GF-D8 (cell line): ENCODE data around the gene NPFFR2.
"Not testable (repeated sequence)": the region's sequence is repeated elsewhere in the genome, so short reads cannot be mapped to it uniquely, and the experiment has no call there.

Source experiments
- DNase-seq: peaks from one replicate; lab custom pipeline; 2025; lab: John Stamatoyannopoulos, UW

The NPFFR2 gene

DNA sequence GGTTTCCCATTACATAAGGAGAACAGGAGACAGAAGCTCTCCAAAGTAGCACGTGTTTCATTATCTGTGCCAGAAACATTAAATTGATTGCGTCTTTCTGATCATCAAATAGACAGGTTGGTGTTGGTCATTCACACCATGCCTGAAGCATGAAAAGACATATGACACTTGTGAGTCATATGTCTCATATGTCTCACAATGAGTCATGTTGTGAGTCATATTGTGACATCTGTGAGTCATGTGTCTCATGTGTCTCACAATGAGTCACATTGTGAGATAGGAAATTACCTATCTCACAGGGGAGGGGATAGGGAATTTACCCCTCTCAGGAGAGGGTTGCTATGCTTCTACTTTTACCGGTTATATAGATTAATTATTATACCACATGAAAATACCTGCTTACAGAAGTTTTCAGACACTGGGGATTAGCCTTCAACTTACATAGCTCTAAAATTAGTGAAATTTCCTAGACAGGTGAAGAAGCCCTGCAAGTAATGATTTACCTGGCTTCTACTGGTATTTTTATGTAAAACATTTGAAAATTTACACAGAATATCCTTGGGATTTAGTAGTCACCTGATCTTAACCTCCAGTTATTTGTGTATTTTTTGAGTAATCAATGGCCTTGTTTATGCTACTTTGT, 80.8 kb downstream of the NPFFR2 start:
- no peak for DNase-seq

DNA sequence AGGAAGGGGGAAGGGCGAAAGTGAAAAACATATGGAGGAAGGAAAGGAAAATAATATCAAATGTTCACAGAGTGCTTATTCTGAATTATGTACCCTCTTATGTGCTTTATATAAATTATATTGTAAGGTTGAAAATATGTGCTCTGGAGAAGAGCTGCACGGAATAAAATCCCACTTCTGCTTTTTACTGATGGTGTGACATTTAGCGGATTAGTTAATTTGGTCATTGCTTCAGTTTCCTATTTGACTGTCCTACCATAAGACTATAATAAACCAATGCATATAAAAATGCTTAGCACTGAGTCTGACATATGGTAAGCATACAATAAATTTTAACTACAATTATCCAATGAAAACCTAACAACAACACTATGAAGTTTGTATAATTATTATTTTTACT, 86.2 kb downstream of the NPFFR2 start:
- no peak for DNase-seq

DNA sequence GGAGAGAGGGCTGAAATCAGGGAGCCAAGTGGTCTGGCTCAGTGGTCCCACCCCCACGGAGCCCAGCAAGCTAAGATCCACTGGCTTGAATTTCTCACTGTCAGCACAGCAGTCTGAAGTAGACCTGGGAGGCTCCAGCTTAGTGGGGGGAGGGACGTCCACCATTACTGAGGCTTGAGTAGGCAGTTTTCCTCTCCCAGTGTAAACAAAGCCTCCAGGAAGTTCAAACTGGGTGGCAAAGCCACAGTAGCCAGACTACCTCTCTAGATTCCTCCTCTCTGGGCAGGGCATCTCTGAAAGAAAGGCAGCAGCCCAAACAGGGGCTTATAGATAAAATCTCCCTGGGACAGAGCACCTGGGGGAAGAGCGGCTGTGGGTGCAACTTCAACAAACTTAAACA, 88.1 kb downstream of the NPFFR2 start:
- no peak for DNase-seq

DNA sequence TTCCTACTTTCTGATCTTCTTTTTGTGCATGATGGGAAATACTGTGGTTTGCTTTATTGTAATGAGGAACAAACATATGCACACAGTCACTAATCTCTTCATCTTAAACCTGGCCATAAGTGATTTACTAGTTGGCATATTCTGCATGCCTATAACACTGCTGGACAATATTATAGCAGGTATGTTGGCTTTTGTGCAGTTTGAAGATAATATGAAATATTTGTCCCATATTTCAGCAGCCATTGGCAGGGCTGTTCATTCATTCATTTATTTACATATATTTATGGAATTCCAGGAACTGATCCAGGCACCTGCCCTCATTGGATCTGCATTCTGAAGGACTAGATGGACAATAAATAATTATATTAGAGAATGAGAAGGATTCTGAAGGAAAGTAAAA, 96.9 kb downstream of the NPFFR2 start:
- no peak for DNase-seq

DNA sequence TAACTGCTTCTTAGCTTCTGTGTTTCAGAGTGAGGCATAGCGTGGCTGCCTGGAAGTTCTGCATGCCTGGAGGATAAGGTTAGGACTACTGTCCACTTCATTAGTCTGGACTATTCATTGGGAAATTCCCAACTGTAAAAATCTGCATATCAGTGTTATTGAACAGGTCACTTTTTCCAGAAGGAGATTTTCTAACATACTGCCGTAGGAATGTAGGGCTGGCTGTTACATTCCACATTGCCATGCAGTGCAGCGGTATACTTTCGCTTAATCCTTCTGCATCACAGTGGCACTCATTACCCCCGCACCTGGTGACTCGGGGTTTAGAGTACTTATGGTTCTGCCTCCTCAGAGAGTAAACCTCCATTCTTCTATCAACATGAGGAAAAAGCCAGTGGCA, 104.6 kb downstream of the NPFFR2 start:
- no peak for DNase-seq

DNA sequence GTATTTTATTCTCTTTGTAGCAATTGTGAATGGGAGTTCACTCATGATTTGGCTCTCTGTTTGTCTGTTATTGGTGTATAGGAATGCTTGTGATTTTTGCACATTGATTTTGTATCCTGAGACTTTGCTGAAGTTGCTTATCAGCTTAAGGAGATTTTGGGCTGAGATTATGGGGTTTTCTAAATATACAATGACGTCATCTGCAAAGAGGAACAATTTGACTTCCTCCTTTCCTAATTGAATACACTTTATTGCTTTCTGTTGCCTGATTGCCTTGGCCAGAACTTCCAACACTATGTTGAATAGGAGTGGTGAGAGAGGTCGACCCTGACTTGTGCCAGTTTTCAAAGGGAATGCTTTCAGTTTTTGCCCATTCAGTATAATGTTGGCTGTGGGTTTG, 108.2 kb downstream of the NPFFR2 start:
- DNase-seq, result not testable (repeated sequence)

DNA sequence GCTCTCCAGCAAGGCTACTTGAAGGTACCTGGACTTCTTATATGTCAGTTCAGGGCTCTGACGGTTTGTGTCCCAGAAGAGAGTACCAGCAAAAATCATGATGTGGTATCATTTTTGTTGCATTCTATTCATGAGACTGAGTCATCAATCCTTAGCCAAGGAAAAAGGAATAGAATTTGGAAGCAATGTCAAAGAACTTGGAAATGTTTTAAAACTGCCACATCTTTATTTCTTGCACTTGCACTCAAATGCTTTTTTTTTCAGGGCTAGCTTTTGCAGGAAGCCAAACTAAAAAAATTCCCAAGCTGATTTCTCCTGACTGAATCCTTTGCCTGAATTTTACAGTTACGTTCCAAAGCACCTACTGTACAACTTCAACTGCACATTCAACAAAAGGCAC, 112.4 kb downstream of the NPFFR2 start:
- no peak for DNase-seq

DNA sequence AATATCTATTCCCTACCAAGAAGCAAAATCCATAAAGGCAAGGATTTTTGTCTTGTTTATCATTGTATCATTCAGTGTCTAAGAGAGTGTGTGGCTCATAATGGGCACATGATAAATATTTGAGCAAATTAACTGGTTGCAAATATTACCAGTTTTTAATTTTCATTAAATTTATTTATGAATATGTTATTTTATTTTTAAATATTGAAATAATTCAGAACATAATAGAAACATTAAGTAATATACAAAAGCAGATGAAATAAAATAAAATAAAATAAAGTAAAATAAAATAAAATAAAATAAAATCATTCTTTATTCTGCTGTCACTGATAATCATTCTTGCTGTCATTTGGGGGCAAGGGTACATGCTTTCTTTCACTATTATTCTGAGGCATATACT, 120.9 kb downstream of the NPFFR2 start:
- no peak for DNase-seq

DNA sequence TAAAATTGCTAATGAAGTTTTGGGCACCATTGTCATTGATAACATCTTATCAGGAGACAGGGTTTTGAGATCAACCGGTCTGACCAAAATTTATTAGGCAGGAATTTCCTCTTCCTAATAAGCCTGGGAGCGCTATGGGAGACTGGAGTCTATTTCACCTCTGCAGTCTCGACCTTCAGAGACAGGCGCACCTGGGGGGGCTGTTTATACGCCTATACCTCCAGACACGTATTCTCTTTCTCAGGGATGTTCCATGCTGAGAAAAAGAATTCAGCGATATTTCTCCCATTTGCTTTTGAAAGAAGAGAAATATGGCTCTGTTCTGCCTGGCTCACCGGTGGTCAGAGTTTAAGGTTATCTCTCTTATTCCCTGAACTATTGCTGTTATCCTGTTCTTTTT, 121.8 kb downstream of the NPFFR2 start:
- not testable (repeated sequence) for DNase-seq

DNA sequence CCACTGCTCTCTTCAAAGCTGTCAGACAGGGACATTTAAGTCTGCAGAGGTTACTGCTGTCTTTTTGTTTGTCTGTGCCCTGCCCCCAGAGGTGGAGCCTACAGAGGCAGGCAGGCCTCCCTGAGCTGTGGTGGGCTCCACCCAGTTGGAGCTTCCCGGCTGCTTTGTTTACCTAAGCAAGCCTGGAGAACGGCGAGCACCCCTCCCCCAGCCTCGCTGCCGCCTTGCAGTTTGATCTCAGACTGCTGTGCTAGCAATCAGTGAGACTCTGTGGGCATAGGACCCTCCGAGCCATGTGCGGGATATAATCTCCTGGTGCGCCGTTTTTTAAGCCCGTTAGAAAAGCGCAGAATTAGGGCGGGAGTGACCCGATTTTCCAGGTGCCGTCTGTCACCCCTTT, 137.5 kb downstream of the NPFFR2 start:
- DNase-seq, result not testable (repeated sequence)

DNA sequence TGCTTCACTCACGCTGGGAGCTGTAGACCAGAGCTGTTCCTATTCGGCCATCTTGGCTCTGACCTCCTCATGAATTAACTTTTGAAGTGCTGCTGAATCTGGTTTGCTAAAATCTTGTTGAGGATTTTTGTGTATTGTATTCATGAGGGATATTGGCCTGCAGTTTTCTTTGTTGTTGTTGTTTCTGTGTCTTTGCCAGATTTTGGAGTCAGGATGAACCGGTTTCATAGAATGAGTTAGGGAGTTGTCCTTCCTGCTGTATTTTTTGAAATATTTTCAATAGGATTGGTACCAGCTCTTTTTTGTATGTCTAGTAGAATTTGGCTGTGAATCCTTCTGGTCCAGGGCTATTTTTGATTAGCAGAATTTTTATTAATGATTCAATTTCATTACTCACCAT, 138.1 kb downstream of the NPFFR2 start:
- no peak for DNase-seq

DNA sequence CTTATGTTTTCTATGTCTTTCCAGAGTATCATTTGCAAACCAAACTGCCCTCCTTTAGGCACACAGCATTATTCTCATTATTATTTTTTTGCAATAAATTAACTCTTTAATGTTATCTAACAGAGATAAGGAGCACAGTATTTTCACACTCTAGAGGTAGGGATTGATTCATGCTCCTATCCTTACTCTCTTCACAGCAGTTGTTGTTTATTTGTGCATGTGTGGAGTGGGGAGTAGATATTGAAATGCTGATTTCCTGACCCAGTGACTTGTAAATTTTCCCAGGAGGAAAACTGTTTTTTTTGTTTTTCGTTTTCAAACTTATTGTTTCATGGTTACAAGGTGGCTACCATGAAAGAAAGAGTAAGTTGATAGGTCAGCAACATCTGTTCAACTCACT, 140.0 kb downstream of the NPFFR2 start:
- no peak for DNase-seq

DNA sequence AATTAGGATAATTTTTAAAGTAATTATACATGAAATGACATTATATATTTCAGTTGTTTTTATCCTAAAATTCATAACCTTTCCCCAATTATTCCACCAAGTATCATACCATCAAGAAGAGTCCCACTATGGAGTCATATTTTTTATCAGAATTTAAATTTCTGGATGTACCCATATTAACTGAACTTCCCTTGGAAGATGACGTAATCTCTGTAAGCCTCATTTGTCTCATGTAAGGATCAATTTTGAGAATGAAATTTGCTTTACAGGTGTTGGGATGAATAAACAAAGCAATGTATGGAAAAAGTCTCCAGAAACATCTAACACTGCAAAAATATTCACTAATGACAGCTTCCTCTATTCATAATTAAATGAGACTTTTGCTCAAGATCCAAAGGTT, 147.5 kb downstream of the NPFFR2 start:
- no peak for DNase-seq

DNA sequence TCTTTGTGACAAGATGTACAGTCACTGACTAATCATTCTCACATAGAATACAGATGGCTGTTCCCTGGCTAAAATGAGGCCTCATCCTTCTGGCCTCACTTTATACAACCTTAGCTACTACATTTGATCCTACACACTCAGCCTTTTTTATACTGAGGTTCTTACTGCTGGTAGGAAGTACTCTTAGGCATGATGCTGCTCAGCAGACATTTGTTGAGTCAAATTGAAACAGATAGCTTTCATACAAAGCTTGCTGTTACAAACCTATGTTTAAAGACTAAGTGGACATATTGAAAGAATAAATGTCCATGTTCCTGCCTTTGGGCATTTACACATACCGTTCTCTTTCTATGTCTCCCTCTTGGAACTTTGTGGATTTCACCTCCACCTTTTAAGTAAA, 154.9 kb downstream of the NPFFR2 start:
- DNase-seq, result no peak

DNA sequence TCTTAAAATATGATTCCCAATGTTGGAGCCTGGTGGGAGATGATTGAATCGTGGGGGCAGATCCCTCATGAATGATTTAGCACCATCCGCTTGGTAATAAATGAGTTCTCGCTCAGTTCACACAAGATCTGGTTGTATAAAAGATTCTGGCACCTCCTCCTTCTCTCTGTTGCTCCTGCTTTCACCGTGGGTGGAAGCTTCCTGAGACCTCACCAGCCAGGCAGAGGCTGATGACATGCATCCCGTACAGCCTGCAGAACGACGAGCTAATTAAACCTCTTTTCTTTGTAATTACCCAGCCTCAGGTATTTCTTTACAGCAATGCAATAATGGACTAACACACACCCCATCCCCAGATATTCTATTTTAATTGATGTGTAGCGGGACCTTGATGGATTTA, 162.2 kb downstream of the NPFFR2 start:
- DNase-seq, result no peak

DNA sequence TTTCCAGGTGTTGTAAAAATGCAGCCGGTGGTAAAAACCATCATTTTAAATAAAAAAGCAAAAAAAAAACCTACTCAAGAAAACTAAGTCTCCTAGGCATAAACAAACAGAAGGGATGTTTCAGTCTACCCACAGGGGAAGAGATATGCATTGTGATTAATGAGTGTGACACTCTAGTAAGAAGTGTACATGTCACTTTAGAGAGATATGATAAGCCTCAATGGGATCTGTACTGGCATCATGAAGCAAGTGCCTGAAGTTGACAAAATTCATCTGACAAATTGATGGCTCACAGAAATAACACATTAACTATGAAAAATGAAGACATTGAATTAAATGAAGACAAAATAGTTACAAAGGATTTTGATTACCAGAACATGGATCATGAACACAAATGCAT, 162.7 kb downstream of the NPFFR2 start:
- no peak for DNase-seq
